GM12872 (cell line): ENCODE data around the gene PDZD11.

Source experiments
- CTCF ChIP-seq: IDR thresholded peaks from 3 replicates; pipeline ENCODE4 v1.5.1; 2011; ENCODE audit warnings: low read depth, mild to moderate bottlenecking, low read length, moderate library complexity; ENCODE audit not compliant: insufficient read depth

PDZD11 gene

GRCh38 chrX:70254063-70254400 lies 35.7 kb downstream of the PDZD11 start:
- no peak for TF ChIP-seq CTCF

- TF ChIP-seq CTCF: no peak
These were observed 36.2 kb downstream of the PDZD11 start for GRCh38 chrX:70253377-70254062.

GRCh38 chrX:70252491-70252890 lies 37.2 kb downstream of the PDZD11 start:
- no peak for TF ChIP-seq CTCF

- no peak for TF ChIP-seq CTCF
These were observed 42.5 kb downstream of the PDZD11 start for GRCh38 chrX:70247252-70247651.

- no peak for TF ChIP-seq CTCF
These were observed 44.8 kb downstream of the PDZD11 start for GRCh38 chrX:70244881-70245280.

GRCh38 chrX:70241501-70241900 lies 48.2 kb downstream of the PDZD11 start:
- no peak for TF ChIP-seq CTCF

GRCh38 chrX:70240751-70241150 lies 49.0 kb downstream of the PDZD11 start:
- no peak for TF ChIP-seq CTCF
